WTC11 (cell line): ENCODE measurements around the gene TAF4. TPM values are rescaled to one million over a fixed set of nuclear protein-coding genes. Genes with fewer than 3 reads are reported as not detected.

ENCODE experiments used
- ATAC-seq: fragments of 200-7000 bp; cut with Tn5 transposase; 2 replicates; pipeline ENCODE4 v1.10.0; 2021; ENCODE audit warnings: mild to moderate bottlenecking, moderate library complexity
- CTCF ChIA-PET: fragments of 300-600 bp; sonication (Branson Sonifier 250); formaldehyde crosslinking; loops from one replicate; lab custom pipeline; 2021; ENCODE audit warnings: antibody characterized with exemption; lab: Charles Lee
- POLR2A ChIA-PET: fragments of 350-600 bp; sonication (Branson Sonifier 250); formaldehyde crosslinking; loops from one replicate; lab custom pipeline; 2021; ENCODE audit warnings: antibody characterized with exemption; lab: Charles Lee
- DNase-seq: peaks from one replicate; pipeline ENCODE4 v3.0.0; 2021; ENCODE audit warnings: low spot score
- H3K27ac Mint-ChIP-seq: 2 replicates; pipeline ENCODE4 v1.8.0; 2021; ENCODE audit warnings: mixed read lengths
- H3K27me3 Mint-ChIP-seq: 2 replicates; pipeline ENCODE4 v1.8.0; 2021; ENCODE audit warnings: low read depth, mild to moderate bottlenecking, moderate library complexity, mixed read lengths
- H3K36me3 Mint-ChIP-seq: 2 replicates; pipeline ENCODE4 v1.8.0; 2021; ENCODE audit warnings: mixed read lengths
- H3K4me1 Mint-ChIP-seq: 2 replicates; pipeline ENCODE4 v1.8.0; 2022; ENCODE audit warnings: mixed read lengths
- H3K4me3 Mint-ChIP-seq: 2 replicates; pipeline ENCODE4 v1.8.0; 2021; ENCODE audit warnings: mild to moderate bottlenecking, moderate library complexity, mixed read lengths
- H3K9me3 Mint-ChIP-seq: 2 replicates; pipeline ENCODE4 v1.8.0; 2021; ENCODE audit warnings: mixed read lengths
- CDX4 ChIP-seq: fragments of 250-450 bp; sonication (Bioruptor Pico); IDR thresholded peaks from 2 replicates; pipeline ENCODE4 v1.9.0; 2021; ENCODE audit warnings: moderate library complexity, mild to moderate bottlenecking, inconsistent platforms, borderline replicate concordance
- EMX1 ChIP-seq: fragments of 250-450 bp; sonication (Bioruptor Pico); IDR thresholded peaks from 2 replicates; pipeline ENCODE4 v1.8.0; 2021; ENCODE audit warnings: mild to moderate bottlenecking
- ETV6 ChIP-seq: sonication (generic); formaldehyde crosslinking; IDR thresholded peaks from 2 replicates; pipeline ENCODE4 v1.8.1; 2022; ENCODE audit warnings: mild to moderate bottlenecking, missing genetic modification reagents
- FOXP1 ChIP-seq: sonication (generic); formaldehyde crosslinking; IDR thresholded peaks from 2 replicates; pipeline ENCODE4 v1.8.0; 2022; ENCODE audit warnings: missing genetic modification reagents, mild to moderate bottlenecking, moderate library complexity, borderline replicate concordance
- GABPB1 ChIP-seq: sonication (generic); formaldehyde crosslinking; IDR thresholded peaks from 2 replicates; pipeline ENCODE4 v1.8.1; 2023; ENCODE audit warnings: mild to moderate bottlenecking, missing genetic modification reagents
- GRHL2 ChIP-seq: fragments of 250-450 bp; sonication (Bioruptor Pico); IDR thresholded peaks from 2 replicates; pipeline ENCODE4 v1.8.0; 2022; ENCODE audit warnings: mild to moderate bottlenecking, moderate library complexity; ENCODE audit not compliant: insufficient replicate concordance, severe bottlenecking
- IRF2 ChIP-seq: sonication (generic); formaldehyde crosslinking; IDR thresholded peaks from 2 replicates; pipeline ENCODE4 v1.8.0; 2022; ENCODE audit warnings: low read depth, missing genetic modification reagents, borderline replicate concordance
- KAT7 ChIP-seq: sonication (generic); formaldehyde crosslinking; IDR thresholded peaks from 2 replicates; pipeline ENCODE4 v1.8.1; 2023; ENCODE audit warnings: missing genetic modification reagents, mild to moderate bottlenecking, borderline replicate concordance
- MAX ChIP-seq: sonication (generic); formaldehyde crosslinking; IDR thresholded peaks from 2 replicates; pipeline ENCODE4 v1.8.0; 2022; ENCODE audit warnings: mild to moderate bottlenecking, missing genetic modification reagents
- NFATC4 ChIP-seq: fragments of 250-450 bp; sonication (Bioruptor Pico); IDR thresholded peaks from 2 replicates; pipeline ENCODE4 v1.9.0; 2021; ENCODE audit warnings: mild to moderate bottlenecking
- SP1 ChIP-seq: sonication (generic); formaldehyde crosslinking; conservative IDR thresholded peaks from 2 replicates; pipeline ENCODE4 v1.8.1; 2022; ENCODE audit warnings: missing genetic modification reagents
- STAT6 ChIP-seq: sonication (generic); formaldehyde crosslinking; conservative IDR thresholded peaks from 2 replicates; pipeline ENCODE4 v1.8.1; 2023; ENCODE audit warnings: mild to moderate bottlenecking, low read depth, missing genetic modification reagents, moderate library complexity
- TEAD4 ChIP-seq: sonication (generic); formaldehyde crosslinking; IDR thresholded peaks from 2 replicates; pipeline ENCODE4 v1.8.0; 2022; ENCODE audit warnings: mild to moderate bottlenecking, missing genetic modification reagents
- ZNF121 ChIP-seq: sonication (generic); formaldehyde crosslinking; IDR thresholded peaks from 2 replicates; pipeline ENCODE4 v1.8.0; 2023; ENCODE audit warnings: missing genetic modification reagents
- ZNF396 ChIP-seq: fragments of 250-450 bp; sonication (Bioruptor Pico); IDR thresholded peaks from 2 replicates; pipeline ENCODE4 v1.8.0; 2021; ENCODE audit warnings: mild to moderate bottlenecking, moderate library complexity, borderline replicate concordance
- ZNF416 ChIP-seq: fragments of 250-450 bp; sonication (Bioruptor Pico); IDR thresholded peaks from 2 replicates; pipeline ENCODE4 v1.9.0; 2021; ENCODE audit warnings: mild to moderate bottlenecking, inconsistent platforms
- ZNF512 ChIP-seq: sonication (generic); formaldehyde crosslinking; IDR thresholded peaks from 2 replicates; pipeline ENCODE4 v1.8.1; 2022; ENCODE audit warnings: missing genetic modification reagents, borderline replicate concordance
- ZNF671 ChIP-seq: fragments of 250-450 bp; sonication (Bioruptor Pico); IDR thresholded peaks from 2 replicates; pipeline ENCODE4 v1.8.0; 2021; ENCODE audit warnings: mild to moderate bottlenecking
- total RNA-seq: library from RNA; stranded (reverse); gene quantifications from 3 replicates; pipeline ENCODE4 v1.2.3, GENCODE V29; 2021
- TF ChIP-seq, protein P1 (sequence below): sonication (generic); formaldehyde crosslinking; IDR thresholded peaks from 2 replicates; pipeline ENCODE4 v1.8.1; 2022; ENCODE audit warnings: mild to moderate bottlenecking, missing genetic modification reagents, moderate library complexity, borderline replicate concordance
- TF ChIP-seq, protein P2 (sequence below): sonication (generic); formaldehyde crosslinking; IDR thresholded peaks from 2 replicates; pipeline ENCODE4 v1.8.1; 2023; ENCODE audit warnings: mild to moderate bottlenecking, missing genetic modification reagents, moderate library complexity

Gene TAF4
- total RNA-seq, 1 experiment from 2014 or later: 34.4 TPM

GRCh38 chr20:62065674-62066338 lies at the start of gene TAF4 (continued):
- TF ChIP-seq, protein P1, sequence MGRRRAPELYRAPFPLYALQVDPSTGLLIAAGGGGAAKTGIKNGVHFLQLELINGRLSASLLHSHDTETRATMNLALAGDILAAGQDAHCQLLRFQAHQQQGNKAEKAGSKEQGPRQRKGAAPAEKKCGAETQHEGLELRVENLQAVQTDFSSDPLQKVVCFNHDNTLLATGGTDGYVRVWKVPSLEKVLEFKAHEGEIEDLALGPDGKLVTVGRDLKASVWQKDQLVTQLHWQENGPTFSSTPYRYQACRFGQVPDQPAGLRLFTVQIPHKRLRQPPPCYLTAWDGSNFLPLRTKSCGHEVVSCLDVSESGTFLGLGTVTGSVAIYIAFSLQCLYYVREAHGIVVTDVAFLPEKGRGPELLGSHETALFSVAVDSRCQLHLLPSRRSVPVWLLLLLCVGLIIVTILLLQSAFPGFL: no peak
- peak; percentile 51 for TF ChIP-seq FOXP1 (CRISPR knock-in tag)
- TF ChIP-seq SP1 (CRISPR knock-in tag): 0 out of 2 replicates have a peak, but pooled peaks have one; percentile 33
- TF ChIP-seq ZNF416 (CRISPR knock-in tag): no peak
- TF ChIP-seq CDX4 (CRISPR knock-in tag): no peak
- TF ChIP-seq ZNF396: no peak
- TF ChIP-seq, protein P2, sequence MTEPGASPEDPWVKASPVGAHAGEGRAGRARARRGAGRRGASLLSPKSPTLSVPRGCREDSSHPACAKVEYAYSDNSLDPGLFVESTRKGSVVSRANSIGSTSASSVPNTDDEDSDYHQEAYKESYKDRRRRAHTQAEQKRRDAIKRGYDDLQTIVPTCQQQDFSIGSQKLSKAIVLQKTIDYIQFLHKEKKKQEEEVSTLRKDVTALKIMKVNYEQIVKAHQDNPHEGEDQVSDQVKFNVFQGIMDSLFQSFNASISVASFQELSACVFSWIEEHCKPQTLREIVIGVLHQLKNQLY (CRISPR knock-in tag): no peak
- no peak for TF ChIP-seq GABPB1 (CRISPR knock-in tag)
- TF ChIP-seq ZNF671 (CRISPR knock-in tag): peak; percentile 12; the same call in 1 of the 2 replicates
- TF ChIP-seq TEAD4 (CRISPR knock-in tag): no peak
- TF ChIP-seq NFATC4 (CRISPR knock-in tag): no peak
- no peak for TF ChIP-seq ZNF121 (CRISPR knock-in tag)
- TF ChIP-seq ETV6: peak; percentile 58; the same call in 1 of the 2 replicates
- TF ChIP-seq IRF2 (CRISPR knock-in tag): no peak
- peak; percentile 69; the same call in 1 of the 2 replicates for TF ChIP-seq KAT7 (CRISPR knock-in tag)
- no peak for TF ChIP-seq ZNF512
- no peak for TF ChIP-seq MAX (CRISPR knock-in tag)
- TF ChIP-seq EMX1 (CRISPR knock-in tag): 0 out of 2 replicates have a peak, but pooled peaks have one; percentile 32
- TF ChIP-seq, all 79 proteins: peak for 9

- Mint-ChIP-seq H3K27me3 (peaks cover 6% of the 10 kb centered on the region; the same call in 1 of the 2 replicates), H3K4me1 (peaks cover 15% of the 10 kb centered on the region), H3K9me3 (peaks cover 10% of the 10 kb centered on the region), H3K4me3 (peak overlapping the region; percentile 34), H3K36me3 (peaks cover 8% of the 10 kb centered on the region), H3K27ac (no peak overlapping the region)
- ATAC-seq (peak; percentile 79), DNase-seq (peak; percentile 33)
- POLR2A ChIA-PET: interaction anchor here (0.6 to 1.2 kb wide), 2 partner anchors 14 to 47 kb away, joined by 4 read pairs; no protein-coding TSS in a partner anchor
- CTCF ChIA-PET: interaction anchor here (0.6 to 1.4 kb wide), 3 partner anchors 22 to 104 kb away, joined by 3 to 4 read pairs (median 4); no protein-coding TSS in a partner anchor
- TF ChIP-seq GRHL2 (no peak), NFATC4 (CRISPR knock-in tag) (no peak), STAT6 (CRISPR knock-in tag) (no peak), ZNF396 (no peak), MAX (CRISPR knock-in tag) (no peak)
Measured at GRCh38 chr20:62114894-62115293, 49.2 kb upstream of the TAF4 start.
